ENCODE results near the gene GRIK3. TPM values are rescaled to one million over a fixed set of nuclear protein-coding genes. Genes with fewer than 3 reads are reported as not detected.

GRIK3 gene
- total and polyA plus RNA-seq, 4 experiments from 2014 or later, result not detected

DNA sequence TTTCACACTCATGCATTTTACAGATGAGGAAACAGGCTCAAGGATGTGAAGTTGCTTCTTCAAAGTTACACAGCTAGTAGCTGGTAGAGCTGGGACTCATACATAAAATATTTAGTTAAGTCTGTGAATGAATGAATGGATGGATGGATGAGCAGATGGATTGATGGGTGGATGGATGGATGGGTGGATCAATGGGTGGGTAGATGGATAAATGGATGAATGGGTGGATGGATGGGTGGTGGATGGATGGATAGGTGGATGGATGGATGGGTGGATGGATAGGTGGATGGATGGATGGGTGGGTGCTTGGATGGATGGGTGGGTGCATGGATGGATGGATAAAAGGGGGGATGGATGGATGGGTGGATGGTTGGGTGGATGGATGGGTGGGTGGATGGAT is 240.9 kb downstream of the GRIK3 start:
- no peaks in the 10 kb centered on the region for H3K27me3 ChIP-seq (ENCODE audit: insufficient read depth, low read length)
- H3K27ac ChIP-seq (ENCODE audit: low read depth, low read length), result no peak overlapping the region
- no peak overlapping the region for H3K4me3 ChIP-seq (ENCODE audit: low read length in 2 of 2)
- no peak for DNase-seq
- Mint-ChIP-seq H3K9me3 (no peaks in the 10 kb centered on the region), H3K27me3 (peaks cover 8% of the 10 kb centered on the region in 2 donors), H3K36me3 (no peaks in the 10 kb centered on the region), H3K4me3 (no peak overlapping the region), H3K4me1 (no peaks in the 10 kb centered on the region), H3K27ac (no peak overlapping the region)
- CTCF ChIA-PET (ENCODE audit: partially characterized antibody), result no interaction called here
- POLR2A ChIA-PET (ENCODE audit: partially characterized antibody), result no interaction called here
- intact Hi-C loops (cut with micrococcal nuclease), result no loop called here
- no peaks in the 10 kb centered on the region for H3K4me1 ChIP-seq (ENCODE audit: insufficient read depth, low read length)
- no peaks in the 10 kb centered on the region for H3K36me3 ChIP-seq (ENCODE audit: insufficient read depth, low read length)
- H3K9me3 ChIP-seq (ENCODE audit: control insufficient read depth in 1 of 2, low read length in 2 of 2), result no peaks in the 10 kb centered on the region

DNA sequence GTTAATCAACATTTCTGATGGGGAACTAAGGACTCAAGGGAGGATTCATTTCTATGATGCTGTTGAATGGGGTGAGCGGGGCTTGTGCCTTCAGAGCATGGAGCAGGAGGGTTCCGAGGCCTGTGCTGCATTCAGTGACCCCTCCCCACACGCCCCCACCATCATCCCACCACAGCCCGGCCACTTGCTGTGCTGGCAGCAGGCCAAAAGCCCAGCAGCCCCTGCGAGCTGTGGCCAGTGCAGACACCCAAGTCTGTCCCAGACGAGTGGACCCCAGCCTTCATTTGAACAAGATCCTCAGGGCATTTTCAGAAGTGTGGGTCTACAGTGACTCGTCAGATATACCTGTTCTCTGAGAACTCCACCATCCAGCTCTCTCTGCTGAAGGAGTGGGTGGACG is 242.0 kb downstream of the GRIK3 start:
- peaks cover 13% of the 10 kb centered on the region in 2 donors for H3K27me3 Mint-ChIP-seq
- no peak overlapping the region for H3K4me3 ChIP-seq (ENCODE audit: low read length in 2 of 2)
- no peaks in the 10 kb centered on the region for H3K36me3 ChIP-seq (ENCODE audit: insufficient read depth, low read length)
- no peaks in the 10 kb centered on the region for H3K36me3 Mint-ChIP-seq
- H3K4me1 ChIP-seq (ENCODE audit: insufficient read depth, low read length), result no peaks in the 10 kb centered on the region
- H3K27ac ChIP-seq (ENCODE audit: low read depth, low read length), result no peak overlapping the region
- ChIA-PET CTCF (ENCODE audit: partially characterized antibody) (no interaction called here), POLR2A (ENCODE audit: partially characterized antibody) (no interaction called here)
- DNase-seq, result no peak
- H3K9me3 ChIP-seq (ENCODE audit: control insufficient read depth in 1 of 2, low read length in 2 of 2), result no peaks in the 10 kb centered on the region
- H3K4me1 Mint-ChIP-seq, result no peaks in the 10 kb centered on the region
- H3K4me3 Mint-ChIP-seq, result no peak overlapping the region
- H3K27me3 ChIP-seq (ENCODE audit: insufficient read depth, low read length), result no peaks in the 10 kb centered on the region
- H3K9me3 Mint-ChIP-seq, result no peaks in the 10 kb centered on the region
- intact Hi-C loops (cut with micrococcal nuclease), result no loop called here
- H3K27ac Mint-ChIP-seq, result no peak overlapping the region

- no peak overlapping the region for H3K27ac Mint-ChIP-seq
- DNase-seq, result no peak
These were observed 244.1 kb downstream of the GRIK3 start for GRCh38 chr1:36790191-36790590.

GRCh38 chr1:36789535-36789934 is 244.8 kb downstream of the GRIK3 start:
- Mint-ChIP-seq H3K36me3 (no peaks in the 10 kb centered on the region), H3K4me3 (no peak overlapping the region), H3K9me3 (no peaks in the 10 kb centered on the region), H3K27ac (no peak overlapping the region), H3K27me3 (peaks cover 15 to 24% of the 10 kb centered on the region in 2 donors), H3K4me1 (no peaks in the 10 kb centered on the region)
- Histone ChIP-seq H3K4me1 (ENCODE audit: insufficient read depth, low read length) (no peaks in the 10 kb centered on the region), H3K4me3 (ENCODE audit: low read length in 2 of 2) (no peak overlapping the region), H3K36me3 (ENCODE audit: insufficient read depth, low read length) (no peaks in the 10 kb centered on the region), H3K27ac (ENCODE audit: low read depth, low read length) (no peak overlapping the region), H3K9me3 (ENCODE audit: control insufficient read depth in 1 of 2, low read length in 2 of 2) (no peaks in the 10 kb centered on the region), H3K27me3 (ENCODE audit: insufficient read depth, low read length) (no peaks in the 10 kb centered on the region)
- ChIA-PET POLR2A (ENCODE audit: partially characterized antibody) (no interaction called here), CTCF (ENCODE audit: partially characterized antibody) (no interaction called here)
- no peak for DNase-seq
- intact Hi-C loops (cut with micrococcal nuclease), result no loop called here

More at GRCh38 chr1:36790191-36790590, 244.1 kb downstream of the GRIK3 start:
- Histone ChIP-seq H3K4me1 (ENCODE audit: insufficient read depth, low read length) (no peaks in the 10 kb centered on the region), H3K27me3 (ENCODE audit: insufficient read depth, low read length) (no peaks in the 10 kb centered on the region), H3K9me3 (ENCODE audit: control insufficient read depth in 1 of 2, low read length in 2 of 2) (no peaks in the 10 kb centered on the region), H3K4me3 (ENCODE audit: low read length in 2 of 2) (no peak overlapping the region), H3K36me3 (ENCODE audit: insufficient read depth, low read length) (no peaks in the 10 kb centered on the region), H3K27ac (ENCODE audit: low read depth, low read length) (no peak overlapping the region)
- Mint-ChIP-seq H3K4me3 (no peak overlapping the region), H3K27me3 (peaks cover 15 to 19% of the 10 kb centered on the region in 2 donors), H3K36me3 (no peaks in the 10 kb centered on the region), H3K9me3 (no peaks in the 10 kb centered on the region), H3K4me1 (no peaks in the 10 kb centered on the region)
- intact Hi-C loops (cut with micrococcal nuclease), result no loop called here
- ChIA-PET POLR2A (ENCODE audit: partially characterized antibody) (no interaction called here), CTCF (ENCODE audit: partially characterized antibody) (no interaction called here)

- H3K27me3 Mint-ChIP-seq, result peaks cover 15 to 30% of the 10 kb centered on the region in 2 donors
- Histone ChIP-seq H3K4me3 (ENCODE audit: low read length in 2 of 2) (no peak overlapping the region), H3K36me3 (ENCODE audit: insufficient read depth, low read length) (no peaks in the 10 kb centered on the region), H3K4me1 (ENCODE audit: insufficient read depth, low read length) (no peaks in the 10 kb centered on the region), H3K27me3 (ENCODE audit: insufficient read depth, low read length) (no peaks in the 10 kb centered on the region), H3K27ac (ENCODE audit: low read depth, low read length) (no peak overlapping the region), H3K9me3 (ENCODE audit: control insufficient read depth in 1 of 2, low read length in 2 of 2) (no peaks in the 10 kb centered on the region)
- H3K27ac Mint-ChIP-seq, result no peak overlapping the region
- H3K4me3 Mint-ChIP-seq, result no peak overlapping the region
- DNase-seq, result no peak
- intact Hi-C loops (cut with micrococcal nuclease), result no loop called here
- POLR2A ChIA-PET (ENCODE audit: partially characterized antibody), result no interaction called here
- CTCF ChIA-PET (ENCODE audit: partially characterized antibody), result no interaction called here
- no peaks in the 10 kb centered on the region for H3K9me3 Mint-ChIP-seq
- no peaks in the 10 kb centered on the region for H3K36me3 Mint-ChIP-seq
- H3K4me1 Mint-ChIP-seq, result no peaks in the 10 kb centered on the region
These were observed 246.9 kb downstream of the GRIK3 start for GRCh38 chr1:36787312-36787913.

GRCh38 chr1:36786425-36786824 is 247.9 kb downstream of the GRIK3 start:
- Histone ChIP-seq H3K4me3 (ENCODE audit: low read length in 2 of 2) (no peak overlapping the region), H3K27me3 (ENCODE audit: insufficient read depth, low read length) (no peaks in the 10 kb centered on the region), H3K27ac (ENCODE audit: low read depth, low read length) (no peak overlapping the region), H3K4me1 (ENCODE audit: insufficient read depth, low read length) (no peaks in the 10 kb centered on the region), H3K9me3 (ENCODE audit: control insufficient read depth in 1 of 2, low read length in 2 of 2) (no peaks in the 10 kb centered on the region), H3K36me3 (ENCODE audit: insufficient read depth, low read length) (no peaks in the 10 kb centered on the region)
- intact Hi-C loops (cut with micrococcal nuclease), result no loop called here
- CTCF ChIA-PET (ENCODE audit: partially characterized antibody), result no interaction called here
- Mint-ChIP-seq H3K27ac (no peak overlapping the region), H3K36me3 (no peaks in the 10 kb centered on the region), H3K9me3 (no peaks in the 10 kb centered on the region), H3K27me3 (peaks cover 18 to 30% of the 10 kb centered on the region in 2 donors), H3K4me1 (no peaks in the 10 kb centered on the region), H3K4me3 (no peak overlapping the region)
- no peak for DNase-seq
- POLR2A ChIA-PET (ENCODE audit: partially characterized antibody), result no interaction called here

DNA sequence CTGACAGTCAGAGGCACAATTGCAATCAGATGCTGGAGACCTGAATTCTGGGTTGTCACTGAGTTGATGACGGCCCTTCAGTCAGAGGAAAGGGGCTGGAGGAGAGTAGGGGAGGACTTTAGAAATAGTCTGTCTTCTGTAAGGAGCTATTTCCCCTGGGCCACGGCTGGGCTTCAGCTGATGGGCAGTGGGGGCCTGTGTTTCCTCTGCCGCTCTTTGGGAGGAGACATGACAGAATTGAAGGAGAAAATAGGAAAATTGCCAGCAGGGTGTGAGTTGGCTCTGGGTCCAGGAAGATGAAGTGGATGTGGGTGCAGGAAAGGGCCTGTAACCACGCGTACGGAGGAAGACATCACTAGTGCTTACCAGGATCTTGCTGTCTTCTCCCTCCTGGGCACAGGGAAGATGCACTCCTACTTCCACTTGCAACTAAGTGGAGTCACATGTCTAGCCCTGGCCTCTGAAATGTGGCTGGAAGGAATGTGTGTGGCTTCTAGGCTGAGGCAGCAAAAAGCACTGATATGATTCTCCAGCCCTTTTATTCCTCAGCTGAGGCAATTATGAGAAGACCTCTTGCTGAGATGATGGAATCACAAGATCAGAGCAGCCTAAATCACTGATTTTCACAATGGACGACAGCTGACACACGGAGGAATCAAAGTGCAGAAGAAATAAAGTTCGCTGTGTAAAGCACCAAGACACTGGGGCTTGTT is 250.0 kb downstream of the GRIK3 start:
- Histone ChIP-seq H3K27me3 (ENCODE audit: insufficient read depth, low read length) (no peaks in the 10 kb centered on the region), H3K4me3 (ENCODE audit: low read length in 2 of 2) (no peak overlapping the region), H3K27ac (ENCODE audit: low read depth, low read length) (no peak overlapping the region), H3K4me1 (ENCODE audit: insufficient read depth, low read length) (no peaks in the 10 kb centered on the region), H3K36me3 (ENCODE audit: insufficient read depth, low read length) (no peaks in the 10 kb centered on the region), H3K9me3 (ENCODE audit: control insufficient read depth in 1 of 2, low read length in 2 of 2) (no peaks in the 10 kb centered on the region)
- POLR2A ChIA-PET (ENCODE audit: partially characterized antibody), result no interaction called here
- intact Hi-C loops (cut with micrococcal nuclease), result no loop called here
- no peaks in the 10 kb centered on the region for H3K36me3 Mint-ChIP-seq
- CTCF ChIA-PET (ENCODE audit: partially characterized antibody), result interaction anchor here (0.6 kb wide), 1 partner anchor 1681 kb away, joined by 3 read pairs; no protein-coding TSS in a partner anchor
- H3K27me3 Mint-ChIP-seq, result peaks cover 16 to 33% of the 10 kb centered on the region in 2 donors
- no peak for DNase-seq
- H3K4me3 Mint-ChIP-seq, result no peak overlapping the region
- H3K4me1 Mint-ChIP-seq, result no peaks in the 10 kb centered on the region
- H3K9me3 Mint-ChIP-seq, result no peaks in the 10 kb centered on the region
- no peak overlapping the region for H3K27ac Mint-ChIP-seq
